ENCODE measurements around the gene ZNF23.

The ZNF23 gene

GRCh38 chr16:71464231-71464630 is 2.2 kb upstream of the ZNF23 start:
- DNase-seq = no peak

GRCh38 chr16:71460941-71461340 is 1.1 kb downstream of the ZNF23 start:
- DNase-seq = no peak

- DNase-seq = no peak
Observed at GRCh38 chr16:71460236-71460635, 1.8 kb downstream of the ZNF23 start.

DNA sequence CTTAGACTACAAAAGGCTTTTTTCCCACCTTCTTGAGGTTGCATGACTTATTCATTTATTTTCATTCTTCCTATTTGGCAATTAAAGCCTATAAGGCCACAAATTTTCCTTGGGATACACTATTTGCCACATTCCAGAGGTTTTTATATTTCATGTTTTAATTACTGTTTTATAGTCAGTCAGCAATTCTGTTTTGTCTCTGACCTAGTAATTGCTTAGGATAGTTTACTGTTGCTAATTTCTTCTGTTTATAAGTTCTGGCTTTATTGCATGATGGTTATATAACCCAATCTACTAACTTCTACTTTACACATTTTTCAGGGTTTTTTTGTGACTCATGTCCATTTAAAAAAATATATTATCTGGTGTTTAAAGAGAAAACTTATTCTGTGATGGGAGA is 2.5 kb downstream of the ZNF23 start:
- no peak for DNase-seq

GRCh38 chr16:71456801-71457200 is 5.2 kb downstream of the ZNF23 start:
- DNase-seq = no peak

GRCh38 chr16:71453036-71453435 is 9.0 kb downstream of the ZNF23 start:
- DNase-seq = no peak

DNA sequence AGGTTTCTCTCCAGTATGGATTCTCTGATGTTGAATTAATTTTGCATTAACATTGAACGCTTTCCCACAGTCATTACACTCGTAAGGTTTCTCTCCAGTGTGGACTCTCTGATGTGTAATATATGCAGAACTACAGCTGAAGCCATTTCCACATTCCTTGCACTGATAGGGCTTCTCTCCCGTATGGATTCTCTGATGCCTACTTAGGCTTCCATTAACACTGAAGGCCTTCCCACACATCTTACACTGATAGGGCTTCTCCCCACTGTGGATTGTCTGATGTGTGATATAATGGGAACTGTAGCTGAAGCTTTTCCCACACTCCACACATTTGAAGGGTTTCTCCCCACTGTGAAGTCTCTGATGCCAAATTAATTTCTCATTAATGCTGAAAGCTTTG is 13.0 kb downstream of the ZNF23 start:
- no peak for DNase-seq

DNA sequence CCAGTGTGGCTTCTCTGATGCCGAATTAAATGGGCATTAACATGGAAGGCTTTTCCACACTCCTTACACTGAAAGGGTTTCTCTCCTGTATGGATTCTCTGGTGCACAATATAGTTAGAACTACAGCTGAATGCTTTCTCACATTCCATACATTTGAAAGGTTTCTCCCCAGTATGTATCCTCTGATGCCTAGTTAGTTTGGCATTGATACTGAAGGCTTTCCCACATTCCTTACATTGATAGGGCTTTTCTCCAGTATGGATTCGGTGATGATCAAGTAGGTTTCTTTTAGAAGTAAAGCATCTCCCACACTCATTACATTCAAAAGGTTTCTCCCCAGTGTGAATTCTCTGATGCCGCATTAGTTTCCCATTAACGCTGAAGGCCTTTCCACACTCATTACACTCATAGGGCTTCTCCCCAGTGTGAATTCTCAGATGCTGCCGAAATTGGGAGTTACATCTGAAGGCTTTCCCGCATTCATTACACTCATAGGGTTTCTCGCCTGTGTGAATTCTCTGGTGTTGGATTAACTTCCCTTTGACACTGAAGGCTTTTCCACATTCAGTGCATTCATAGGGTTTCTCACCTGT is 13.7 kb downstream of the ZNF23 start:
- DNase-seq = no peak

- no peak for DNase-seq
Observed at GRCh38 chr16:71443714-71444113, 18.3 kb downstream of the ZNF23 start.

DNA sequence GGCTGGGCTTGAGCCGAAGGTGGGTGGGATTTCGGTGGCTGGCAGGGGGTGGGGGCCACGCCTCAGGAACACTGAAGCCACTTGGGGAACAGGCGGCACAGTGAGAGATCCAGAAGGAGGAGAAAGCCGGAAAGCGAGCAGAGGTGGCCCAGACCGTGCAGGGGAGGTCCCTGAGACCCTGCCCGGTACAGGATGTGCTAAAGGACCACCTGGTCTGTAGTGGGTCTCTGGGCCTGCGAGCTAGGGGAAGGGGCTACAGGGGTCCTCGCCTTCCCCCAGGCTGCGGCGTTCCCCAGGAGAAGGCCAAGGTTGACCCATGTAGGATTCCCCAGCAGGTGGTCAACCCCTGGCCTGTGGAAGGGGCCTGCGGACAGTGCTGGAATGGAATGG is 20.0 kb downstream of the ZNF23 start, which contains the start of gene TLE7:
Gene TLE7 (minus strand): TSS at position 4 of the 390 bp plus-strand sequence. CDS start 8,730 bp downstream, outside the sequence.
- no peak for DNase-seq

GRCh38 chr16:71441348-71442050 is 20.5 kb downstream of the ZNF23 start:
- no peak for DNase-seq

- DNase-seq = no peak
Observed at GRCh38 chr16:71440669-71441347, 21.2 kb downstream of the ZNF23 start.

- DNase-seq = no peak
Observed at GRCh38 chr16:71439523-71439922, 22.5 kb downstream of the ZNF23 start.

- DNase-seq = no peak
Observed at GRCh38 chr16:71436473-71436872, 25.6 kb downstream of the ZNF23 start.

GRCh38 chr16:71432906-71433305 is 29.1 kb downstream of the ZNF23 start:
- no peak for DNase-seq

DNA sequence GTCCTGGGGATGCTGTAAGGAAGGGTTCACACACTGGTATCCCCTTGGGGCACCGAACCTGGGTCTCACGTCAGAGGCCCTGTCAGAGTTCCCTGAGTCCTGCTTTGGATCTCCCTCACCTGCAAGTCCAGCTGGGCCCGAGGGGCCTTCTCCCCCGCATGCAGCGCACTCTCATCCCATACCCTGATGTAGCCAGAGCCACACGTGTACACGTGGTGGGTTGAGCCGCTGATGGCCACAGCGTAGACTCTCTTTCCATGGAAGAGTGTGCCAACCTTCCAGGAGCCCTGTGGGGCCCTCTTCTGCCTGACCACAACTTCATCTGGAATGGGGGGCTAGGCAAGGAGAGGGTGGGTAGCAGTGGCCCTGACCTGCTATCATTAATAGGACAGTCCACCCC is 30.1 kb downstream of the ZNF23 start:
- no peak for DNase-seq

DNA sequence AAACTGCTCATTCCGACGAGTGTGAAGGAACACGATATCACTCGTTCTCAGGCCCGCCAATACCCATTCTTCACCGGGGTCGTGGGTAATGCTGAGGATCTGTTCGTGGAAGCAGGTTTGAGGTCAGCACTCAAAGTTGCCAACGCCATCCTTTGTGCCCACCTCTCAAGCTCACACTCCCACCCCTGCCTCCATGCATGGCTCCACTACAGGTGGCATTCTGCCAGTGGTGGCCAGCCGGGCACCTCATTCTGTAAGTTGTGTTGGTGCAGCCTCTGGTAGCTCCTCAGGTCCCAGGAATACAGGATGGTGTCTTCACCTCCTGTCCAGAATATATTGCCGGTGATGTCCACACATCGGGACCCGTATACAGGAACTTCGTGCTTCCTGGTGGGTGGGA is 30.9 kb downstream of the ZNF23 start:
- DNase-seq = no peak

DNA sequence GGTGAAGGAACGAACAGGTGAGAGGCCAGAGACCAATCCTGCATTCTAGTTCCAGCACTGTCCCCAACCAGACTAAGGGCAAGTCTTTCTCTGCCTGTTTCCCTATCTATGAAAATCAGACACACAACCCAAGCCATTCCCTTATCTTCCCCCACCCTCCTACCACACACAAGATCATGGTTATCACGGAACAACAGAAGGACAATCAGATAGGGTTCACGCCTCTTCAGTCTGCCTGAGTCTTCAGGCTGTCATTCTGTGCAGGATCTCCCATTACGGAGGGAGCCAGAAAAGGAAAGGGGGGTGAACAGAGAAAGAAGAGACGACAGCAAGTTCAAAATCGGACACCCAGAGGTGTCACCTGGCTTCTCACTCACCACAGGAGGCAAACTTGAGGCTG is 31.3 kb downstream of the ZNF23 start:
- DNase-seq = no peak

- DNase-seq = no peak
Observed at GRCh38 chr16:71429581-71429980, 32.5 kb downstream of the ZNF23 start.

DNA sequence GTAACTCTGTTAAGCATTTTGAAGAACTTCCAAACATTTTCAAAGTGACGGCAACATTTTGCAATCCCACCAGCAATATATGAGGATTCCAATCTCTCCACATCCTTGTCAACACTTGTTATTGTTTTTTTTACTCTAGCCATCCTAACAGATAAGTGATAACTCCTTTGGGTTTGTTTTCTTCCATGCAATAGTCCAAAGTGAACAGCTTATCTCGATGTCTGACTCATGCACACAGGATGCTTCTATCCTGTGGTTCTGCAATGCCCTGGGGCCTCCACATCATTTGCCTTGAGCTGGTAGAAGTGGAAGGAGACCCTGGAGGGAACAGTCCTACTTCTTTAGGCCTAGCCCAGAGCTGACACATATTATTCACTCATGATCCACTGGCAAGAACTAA is 33.2 kb downstream of the ZNF23 start:
- DNase-seq = no peak

GRCh38 chr16:71428385-71428784 is 33.7 kb downstream of the ZNF23 start:
- DNase-seq = no peak

DNA sequence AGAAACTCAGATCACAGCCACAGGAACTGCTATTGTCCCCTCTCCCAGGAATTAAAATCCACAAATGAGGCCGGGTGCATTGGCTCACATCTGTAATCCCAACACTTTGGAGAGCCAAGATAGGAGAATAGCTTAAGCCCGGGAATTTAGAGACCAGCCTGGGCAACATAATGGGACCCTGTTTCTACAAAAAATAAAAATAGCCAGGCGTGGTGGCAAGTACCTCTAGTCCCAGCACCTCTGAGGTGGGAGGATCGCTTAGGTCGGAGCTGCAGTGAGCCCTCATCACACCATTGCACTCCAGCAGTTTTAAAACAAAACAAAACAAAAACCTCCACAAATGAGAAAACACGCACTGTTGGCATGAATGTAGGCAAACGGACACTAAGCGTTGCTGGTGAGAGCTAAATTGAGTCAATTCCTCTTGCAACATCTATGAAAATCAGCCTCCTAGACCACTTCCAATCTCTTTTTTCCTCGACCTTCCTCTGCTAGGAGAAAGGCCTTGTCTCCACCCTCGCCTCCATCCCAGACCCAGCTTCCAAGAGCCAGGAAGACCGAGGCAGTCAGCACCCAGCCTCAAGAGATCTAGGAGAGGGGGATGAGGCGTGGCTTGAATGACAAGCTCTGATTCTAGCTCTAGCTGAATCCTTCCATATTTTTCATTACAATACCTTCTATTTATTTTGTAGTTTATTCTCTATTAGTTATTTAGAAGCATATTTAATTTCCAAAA is 35.0 kb downstream of the ZNF23 start:
- no peak for DNase-seq

DNA sequence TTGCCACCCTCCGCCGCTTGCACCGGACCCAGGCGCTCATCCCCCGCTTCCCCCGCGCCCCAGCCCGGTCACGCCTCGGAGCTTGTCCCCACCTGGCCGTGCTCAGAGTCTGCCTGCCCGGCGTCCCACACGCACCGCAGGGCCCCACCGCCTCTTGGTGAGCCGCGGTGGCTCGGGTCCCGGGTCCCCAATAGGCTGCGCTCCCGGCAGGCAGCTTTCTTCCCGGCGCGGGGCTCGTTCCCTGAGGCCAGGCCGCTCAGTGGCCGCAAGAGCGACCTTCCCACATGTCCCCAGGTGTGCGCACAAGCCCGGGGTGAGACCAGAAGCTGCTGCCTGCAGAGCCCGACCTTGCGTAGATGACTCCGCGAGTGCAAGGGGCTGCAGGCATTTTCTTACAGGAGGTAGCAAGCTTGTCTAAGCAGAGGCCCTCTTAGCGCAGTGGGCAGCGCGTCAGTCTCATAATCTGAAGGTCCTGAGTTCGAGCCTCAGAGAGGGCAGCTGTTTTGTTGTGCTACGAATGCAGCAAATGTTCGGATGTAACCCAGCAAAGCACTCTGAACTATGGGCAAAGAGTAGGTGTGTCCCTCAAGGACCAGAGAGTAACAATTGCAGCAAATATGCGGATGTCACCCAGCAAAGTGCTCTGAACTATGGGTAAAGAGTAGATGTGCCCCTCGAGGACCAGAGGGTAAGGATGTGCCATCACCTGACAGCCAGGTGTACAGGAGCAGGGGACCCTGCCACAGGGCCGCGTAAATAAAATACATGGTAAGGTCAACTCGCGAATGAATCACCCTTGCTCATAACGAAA is 35.8 kb downstream of the ZNF23 start:
- DNase-seq = no peak
